A549 (cell line): Measurements from ENCODE around the gene KLHL2. TPM values are rescaled to one million over a fixed set of nuclear protein-coding genes. Genes with fewer than 3 reads are reported as not detected.

ENCODE experiments used
- ATAC-seq, 2 experiments: fragments of 200-7000 bp in 1 of 2; fragments of >200 bp in 1 of 2; cut with Nextera tagmentation in 1 of 2; cut with Tn5 transposase in 1 of 2; 3 replicates each; pipeline versions ENCODE4 v1.8.0 to v1.9.1; 2018 to 2020; ENCODE audit warnings: mild to moderate bottlenecking in 1 of 2, moderate library complexity in 1 of 2
- CTCF ChIA-PET: fragments of 300-600 bp; sonication (Branson Sonifier 250); formaldehyde crosslinking; extraction: SDS; loops from one replicate; lab custom pipeline; 2021; ENCODE audit warnings: antibody characterized with exemption, inconsistent platforms; lab: Yijun Ruan, JAX
- POLR2A ChIA-PET: fragments of 350-600 bp; formaldehyde crosslinking; extraction: SDS; loops from one replicate; lab custom pipeline; 2021; ENCODE audit warnings: antibody characterized with exemption, inconsistent platforms; lab: Yijun Ruan, JAX
- DNase-seq, 2 experiments: peaks; one replicate each; pipeline versions ENCODE4 v3.0.0 to v3.0.0-alpha.2; 2011 to 2016; ENCODE audit warnings: low read depth in 1 of 2, low spot score in 1 of 2
- FAIRE-seq: peaks from 2 replicates; lab custom pipeline; 2011; peaks lifted over from hg19 to GRCh38; lab: Jason Lieb, UNC
- H3K27ac ChIP-seq, 2 experiments: fragments of >200 bp; sonication (Bioruptor Twin); formaldehyde crosslinking; 3 replicates each; pipeline ENCODE4 v1.5.1; 2016 to 2017
- H3K4me1 ChIP-seq: fragments of >200 bp; sonication (Bioruptor Twin); formaldehyde crosslinking; 3 replicates; pipeline ENCODE4 v1.6.1; 2016
- H3K4me2 ChIP-seq: fragments of >200 bp; sonication (Bioruptor Twin); formaldehyde crosslinking; 3 replicates; pipeline ENCODE4 v1.6.1; 2016
- H3K4me3 ChIP-seq: fragments of >200 bp; sonication (Bioruptor Twin); formaldehyde crosslinking; 3 replicates; pipeline ENCODE4 v1.5.1; 2016
- H3K9me3 ChIP-seq: fragments of >200 bp; sonication (Bioruptor Twin); formaldehyde crosslinking; 3 replicates; pipeline ENCODE4 v1.6.1; 2016
- CHD4 ChIP-seq: fragments of 200-600 bp; sonication (generic); IDR thresholded peaks from 2 replicates; pipeline ENCODE4 v1.6.1; 2016; ENCODE audit warnings: antibody characterized with exemption, mild to moderate bottlenecking, borderline replicate concordance
- EHMT2 ChIP-seq: fragments of 200-600 bp; sonication (generic); IDR thresholded peaks from 2 replicates; pipeline ENCODE4 v1.6.1; 2016; ENCODE audit warnings: antibody characterized with exemption, low read depth, mild to moderate bottlenecking, moderate library complexity
- EP300 ChIP-seq, 2 experiments: fragments of >200 bp; sonication (Bioruptor Twin); formaldehyde crosslinking; IDR thresholded peaks; 2 replicates in 1 of 2; 3 replicates in 1 of 2; pipeline ENCODE4 v1.6.1; 2016 to 2017
- FOSL2 ChIP-seq, 2 experiments: fragments of 450-650 bp in 1 of 2; fragments of >200 bp in 1 of 2; sonication (Bioruptor Twin) in 1 of 2; formaldehyde crosslinking; IDR thresholded peaks; 2 replicates each; pipeline versions ENCODE4 v1.5.0 to v1.6.1; 2016 to 2020; ENCODE audit warnings: mild to moderate bottlenecking in 1 of 2, moderate library complexity in 1 of 2
- HOXA7 ChIP-seq: fragments of 250-450 bp; sonication (Bioruptor Pico); IDR thresholded peaks from 2 replicates; pipeline ENCODE4 v1.5.0; 2020; ENCODE audit warnings: mild to moderate bottlenecking, moderate library complexity
- JUN ChIP-seq, 2 experiments: fragments of >200 bp; sonication (Bioruptor Twin); formaldehyde crosslinking; IDR thresholded peaks; 2 replicates in 1 of 2; 3 replicates in 1 of 2; pipeline ENCODE4 v1.6.1; 2016 to 2017
- JUNB ChIP-seq: fragments of >200 bp; sonication (Bioruptor Twin); formaldehyde crosslinking; IDR thresholded peaks from 2 replicates; pipeline ENCODE4 v1.6.1; 2016
- KDM1A ChIP-seq: fragments of 200-600 bp; sonication (generic); IDR thresholded peaks from 2 replicates; pipeline ENCODE4 v1.6.1; 2016; ENCODE audit warnings: low read depth, mild to moderate bottlenecking
- KDM5A ChIP-seq: fragments of 200-600 bp; sonication (generic); IDR thresholded peaks from 2 replicates; pipeline ENCODE4 v1.6.1; 2016; ENCODE audit warnings: antibody characterized with exemption, mild to moderate bottlenecking
- MAFK ChIP-seq: fragments of 450-650 bp; IDR thresholded peaks from 2 replicates; pipeline ENCODE4 v1.6.1; 2014; ENCODE audit not compliant: partially characterized antibody
- MAZ ChIP-seq: fragments of 150-350 bp; IDR thresholded peaks from 2 replicates; pipeline ENCODE4 v1.6.1; 2014; ENCODE audit warnings: antibody characterized with exemption, low read depth, low read length, borderline replicate concordance
- NFE2L2 ChIP-seq: fragments of 150-350 bp; conservative IDR thresholded peaks from 2 replicates; pipeline ENCODE4 v1.6.1; 2014; ENCODE audit warnings: low read length
- NPAS2 ChIP-seq: fragments of 250-450 bp; sonication (Bioruptor Pico); IDR thresholded peaks from 2 replicates; pipeline ENCODE4 v1.8.0; 2022; ENCODE audit warnings: mild to moderate bottlenecking, moderate library complexity, borderline replicate concordance
- NR3C1 ChIP-seq: fragments of >200 bp; sonication (Bioruptor Twin); formaldehyde crosslinking; IDR thresholded peaks from 3 replicates; pipeline ENCODE4 v1.6.1; 2017
- PHF8 ChIP-seq: fragments of 200-600 bp; sonication (generic); IDR thresholded peaks from 2 replicates; pipeline ENCODE4 v1.6.1; 2016; ENCODE audit warnings: low read depth, mild to moderate bottlenecking, antibody characterized with exemption, moderate library complexity, borderline replicate concordance
- RAD21 ChIP-seq, 2 experiments: fragments of >200 bp in 1 of 2; sonication (Bioruptor Twin) in 1 of 2; formaldehyde crosslinking in 1 of 2; IDR thresholded peaks in 1 of 2; conservative IDR thresholded peaks in 1 of 2; 2 replicates in 1 of 2; 3 replicates in 1 of 2; pipeline ENCODE4 v1.6.1; 2012 to 2018; ENCODE audit warnings: inconsistent platforms in 1 of 2
- RARB ChIP-seq: fragments of 250-450 bp; sonication (Bioruptor Pico); IDR thresholded peaks from 2 replicates; pipeline ENCODE4 v1.8.0; 2021; ENCODE audit warnings: mild to moderate bottlenecking, moderate library complexity
- RFX5 ChIP-seq: fragments of 450-650 bp; IDR thresholded peaks from 2 replicates; pipeline ENCODE4 v1.7.1; 2014; ENCODE audit warnings: antibody characterized with exemption, mild to moderate bottlenecking, moderate library complexity
- SMC3 ChIP-seq: fragments of >200 bp; sonication (Bioruptor Twin); formaldehyde crosslinking; IDR thresholded peaks from 3 replicates; pipeline ENCODE4 v1.6.1; 2018; ENCODE audit warnings: inconsistent platforms
- TP53 ChIP-seq: fragments of 250-450 bp; sonication (Bioruptor Pico); IDR thresholded peaks from 2 replicates; pipeline ENCODE4 v1.5.0; 2021; ENCODE audit warnings: mild to moderate bottlenecking, moderate library complexity
- ZC3H11A ChIP-seq: fragments of 450-650 bp; IDR thresholded peaks from 2 replicates; pipeline ENCODE4 v1.6.1; 2014; ENCODE audit warnings: antibody characterized with exemption, mild to moderate bottlenecking
- ZSCAN20 ChIP-seq: fragments of 250-450 bp; sonication (Bioruptor Pico); IDR thresholded peaks from 2 replicates; pipeline ENCODE4 v1.8.0; 2022; ENCODE audit warnings: mild to moderate bottlenecking, moderate library complexity
- WGBS: methylation state at CpG from one replicate; pipeline ENCODE4 v1.1.6; 2017; ENCODE audit errors: missing lambda C conversion rate; 5-methylcytosine and 5-hydroxymethylcytosine counted together
- polyA plus RNA-seq, 4 experiments: library from polyadenylated mRNA; depleted of rRNA in 3 of 4; stranded (reverse); fragments of >200 nt; fragmentation: RNase III in 1 of 4; extraction: RNeasy Plus Mini Kit Qiagen cat#74134 plus additional on column Dnase treatment in 1 of 4; gene quantifications; 2 replicates in 3 of 4; 3 replicates in 1 of 4; pipeline ENCODE4 v1.2.3, GENCODE V29; 2011 to 2017
- TF ChIP-seq, protein P1 (sequence below): fragments of >200 bp; sonication (Bioruptor Twin); formaldehyde crosslinking; IDR thresholded peaks from 3 replicates; pipeline ENCODE4 v1.5.1; 2016
- TF ChIP-seq, protein P2 (sequence below): IDR thresholded peaks from 2 replicates; pipeline ENCODE4 v1.6.1; 2012
- TF ChIP-seq, protein P3 (sequence below): fragments of 250-450 bp; sonication (Bioruptor Pico); IDR thresholded peaks from 2 replicates; pipeline ENCODE4 v1.5.0; 2021; ENCODE audit warnings: mild to moderate bottlenecking, moderate library complexity, borderline replicate concordance

Gene KLHL2
- polyA plus RNA-seq, 2 of the 4 experiments (the other 2 are of a cell fraction) = 13.6 to 21.6 TPM

DNA sequence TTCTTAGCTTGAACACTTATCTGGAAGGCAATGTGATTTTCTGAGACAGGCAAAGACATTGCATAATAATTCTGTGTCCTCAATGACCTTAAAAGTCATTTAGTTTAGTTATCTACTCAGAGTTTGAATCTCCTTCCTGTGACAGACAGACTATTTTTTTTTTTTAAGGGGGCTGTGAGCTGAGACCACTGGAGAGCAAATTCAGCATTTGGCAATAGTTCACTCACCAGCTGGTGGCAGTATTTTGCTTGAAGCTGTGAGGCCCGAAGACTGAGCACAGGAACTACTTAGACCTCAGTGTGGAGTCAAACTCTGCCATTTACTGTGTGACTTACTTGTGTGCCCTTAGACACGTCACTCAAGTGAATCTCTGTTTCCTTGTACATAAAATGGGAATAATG, 148.5 kb downstream of the KLHL2 start:
- TF ChIP-seq CHD4 = no peak
- TF ChIP-seq NPAS2 (CRISPR knock-in tag) = no peak
- TF ChIP-seq RFX5 = no peak
- no peak for TF ChIP-seq HOXA7 (CRISPR knock-in tag)
- TF ChIP-seq ZSCAN20 (CRISPR knock-in tag) = no peak
- TF ChIP-seq PHF8 = no peak
- no peak for TF ChIP-seq TP53 (CRISPR knock-in tag)
- no peak for TF ChIP-seq ZC3H11A
- TF ChIP-seq, protein P1, sequence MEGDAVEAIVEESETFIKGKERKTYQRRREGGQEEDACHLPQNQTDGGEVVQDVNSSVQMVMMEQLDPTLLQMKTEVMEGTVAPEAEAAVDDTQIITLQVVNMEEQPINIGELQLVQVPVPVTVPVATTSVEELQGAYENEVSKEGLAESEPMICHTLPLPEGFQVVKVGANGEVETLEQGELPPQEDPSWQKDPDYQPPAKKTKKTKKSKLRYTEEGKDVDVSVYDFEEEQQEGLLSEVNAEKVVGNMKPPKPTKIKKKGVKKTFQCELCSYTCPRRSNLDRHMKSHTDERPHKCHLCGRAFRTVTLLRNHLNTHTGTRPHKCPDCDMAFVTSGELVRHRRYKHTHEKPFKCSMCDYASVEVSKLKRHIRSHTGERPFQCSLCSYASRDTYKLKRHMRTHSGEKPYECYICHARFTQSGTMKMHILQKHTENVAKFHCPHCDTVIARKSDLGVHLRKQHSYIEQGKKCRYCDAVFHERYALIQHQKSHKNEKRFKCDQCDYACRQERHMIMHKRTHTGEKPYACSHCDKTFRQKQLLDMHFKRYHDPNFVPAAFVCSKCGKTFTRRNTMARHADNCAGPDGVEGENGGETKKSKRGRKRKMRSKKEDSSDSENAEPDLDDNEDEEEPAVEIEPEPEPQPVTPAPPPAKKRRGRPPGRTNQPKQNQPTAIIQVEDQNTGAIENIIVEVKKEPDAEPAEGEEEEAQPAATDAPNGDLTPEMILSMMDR = peak; percentile 41
- TF ChIP-seq NFE2L2 = no peak
- TF ChIP-seq JUN (IDR thresholded peaks at IDR 0.05) = no peak
- TF ChIP-seq RARB (CRISPR knock-in tag) = no peak
- TF ChIP-seq, protein P2, sequence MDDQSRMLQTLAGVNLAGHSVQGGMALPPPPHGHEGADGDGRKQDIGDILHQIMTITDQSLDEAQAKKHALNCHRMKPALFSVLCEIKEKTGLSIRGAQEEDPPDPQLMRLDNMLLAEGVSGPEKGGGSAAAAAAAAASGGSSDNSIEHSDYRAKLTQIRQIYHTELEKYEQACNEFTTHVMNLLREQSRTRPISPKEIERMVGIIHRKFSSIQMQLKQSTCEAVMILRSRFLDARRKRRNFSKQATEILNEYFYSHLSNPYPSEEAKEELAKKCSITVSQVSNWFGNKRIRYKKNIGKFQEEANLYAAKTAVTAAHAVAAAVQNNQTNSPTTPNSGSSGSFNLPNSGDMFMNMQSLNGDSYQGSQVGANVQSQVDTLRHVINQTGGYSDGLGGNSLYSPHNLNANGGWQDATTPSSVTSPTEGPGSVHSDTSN = no peak
- peak; percentile 36; a peak in 2 of 5 replicates for TF ChIP-seq RAD21 (conservative IDR thresholded peaks at IDR 0.05 in 1 of 2, IDR thresholded peaks at IDR 0.05 in 1 of 2)
- TF ChIP-seq EP300 (IDR thresholded peaks at IDR 0.05) = no peak
- no peak for TF ChIP-seq MAFK
- no peak for TF ChIP-seq KDM5A
- TF ChIP-seq EHMT2 = no peak
- peak; percentile 47; the same call in 2 of the 3 replicates for TF ChIP-seq SMC3
- FAIRE-seq = no peak
- CTCF ChIA-PET = interaction anchor here (0.6 to 1.4 kb wide), 5 partner anchors 11 to 587 kb away, joined by 3 to 4 read pairs (median 3); no protein-coding TSS in a partner anchor
- WGBS = 12% methylated on average over 2 of the region's 2 CpGs
- no peak overlapping the region for H3K27ac ChIP-seq
- no peak overlapping the region for H3K4me2 ChIP-seq
- H3K9me3 ChIP-seq = no peaks in the 10 kb centered on the region
- ATAC-seq = peak; percentile 71 to 74; a peak in 4 of 6 replicates
- DNase-seq = peak in 1 of 2 experiments; percentile 29
- H3K4me3 ChIP-seq = no peak overlapping the region
- no peaks in the 10 kb centered on the region for H3K4me1 ChIP-seq
- POLR2A ChIA-PET = interaction anchor here (1.0 kb wide), 1 partner anchor 243 kb away, joined by 3 read pairs; the partner anchor contains the start of gene TMEM192

DNA sequence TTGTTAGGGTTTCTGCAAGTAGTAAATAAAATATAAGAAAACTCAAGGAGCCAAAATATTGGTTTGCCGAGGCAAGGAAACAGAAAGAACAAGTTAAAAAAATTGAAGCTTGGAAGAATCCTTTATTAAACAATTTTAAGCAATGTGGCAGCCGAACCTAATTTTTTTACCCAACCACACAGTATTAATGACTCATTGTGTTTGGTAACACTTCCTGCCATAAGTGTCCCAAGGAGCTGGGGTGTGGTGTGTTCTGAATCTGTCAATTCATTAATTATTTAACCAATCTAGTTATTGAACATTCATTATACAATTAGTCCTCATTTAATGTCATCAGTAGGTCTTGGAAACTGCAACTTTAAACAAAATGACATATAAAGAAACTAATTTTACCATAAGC, 152.1 kb downstream of the KLHL2 start:
- DNase-seq (no peak), FAIRE-seq (no peak), ATAC-seq (no peak)
- ChIA-PET CTCF (interaction anchor here (2.3 kb wide), 1 partner anchor 228 kb away, joined by 7 read pairs; no protein-coding TSS in a partner anchor), POLR2A (no interaction called here)
- Histone ChIP-seq H3K9me3 (no peaks in the 10 kb centered on the region), H3K4me1 (no peaks in the 10 kb centered on the region), H3K4me3 (no peak overlapping the region), H3K27ac (no peak overlapping the region), H3K4me2 (no peak overlapping the region)
- TF ChIP-seq KDM5A (no peak), RFX5 (no peak), PHF8 (no peak), NFE2L2 (no peak), JUN (IDR thresholded peaks at IDR 0.05) (no peak), MAZ (no peak), TP53 (CRISPR knock-in tag) (no peak), EP300 (IDR thresholded peaks at IDR 0.05) (no peak), EHMT2 (no peak), FOSL2 (IDR thresholded peaks at IDR 0.05) (no peak), FOSL2 (CRISPR knock-in tag; IDR thresholded peaks at IDR 0.05) (no peak), JUNB (no peak), KDM1A (no peak), NR3C1 (no peak)
- TF ChIP-seq, protein P1 = no peak
- TF ChIP-seq, protein P3, sequence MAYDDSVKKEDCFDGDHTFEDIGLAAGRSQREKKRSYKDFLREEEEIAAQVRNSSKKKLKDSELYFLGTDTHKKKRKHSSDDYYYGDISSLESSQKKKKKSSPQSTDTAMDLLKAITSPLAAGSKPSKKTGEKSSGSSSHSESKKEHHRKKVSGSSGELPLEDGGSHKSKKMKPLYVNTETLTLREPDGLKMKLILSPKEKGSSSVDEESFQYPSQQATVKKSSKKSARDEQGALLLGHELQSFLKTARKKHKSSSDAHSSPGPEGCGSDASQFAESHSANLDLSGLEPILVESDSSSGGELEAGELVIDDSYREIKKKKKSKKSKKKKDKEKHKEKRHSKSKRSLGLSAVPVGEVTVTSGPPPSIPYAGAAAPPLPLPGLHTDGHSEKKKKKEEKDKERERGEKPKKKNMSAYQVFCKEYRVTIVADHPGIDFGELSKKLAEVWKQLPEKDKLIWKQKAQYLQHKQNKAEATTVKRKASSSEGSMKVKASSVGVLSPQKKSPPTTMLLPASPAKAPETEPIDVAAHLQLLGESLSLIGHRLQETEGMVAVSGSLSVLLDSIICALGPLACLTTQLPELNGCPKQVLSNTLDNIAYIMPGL (CRISPR knock-in tag) = no peak
- WGBS = 28% methylated on average over 2 of the region's 2 CpGs
